Motor neuron (in vitro differentiated cells): ENCODE measurements around the gene ADK. TPM values are rescaled to one million over a fixed set of nuclear protein-coding genes. Genes with fewer than 3 reads are reported as not detected.

Source experiments
- ATAC-seq, 8 experiments: fragments of 200-7000 bp; cut with Tn5 transposase; replicated peaks in 6 of 8; 2 replicates each; pipeline ENCODE4 v1.8.0; 2021; ENCODE audit warnings: mild to moderate bottlenecking in 8 of 8, moderate library complexity in 8 of 8
- H3K27ac ChIP-seq, 2 donors: fragments of 250-450 bp; sonication (Bioruptor Pico); 2 replicates each; pipeline ENCODE4 v1.9.0; 2021; ENCODE audit warnings: antibody characterized with exemption in 2 of 2, mild to moderate bottlenecking in 2 of 2, moderate library complexity in 1 of 2
- H3K4me1 ChIP-seq, 2 donors: fragments of 250-450 bp; sonication (Bioruptor Pico); replicated peaks in 1 of 2; 2 replicates each; pipeline ENCODE4 v1.6.1; 2021; ENCODE audit warnings: antibody characterized with exemption in 2 of 2, mild to moderate bottlenecking in 2 of 2, moderate library complexity in 1 of 2
- H3K4me3 ChIP-seq, 5 donors: fragments of 250-450 bp; sonication (Bioruptor Pico); 2 replicates each; pipeline ENCODE4 v1.9.0; 2021; ENCODE audit warnings: antibody characterized with exemption in 5 of 5, mild to moderate bottlenecking in 5 of 5, moderate library complexity in 4 of 5
- WGBS, 10 experiments: fragments of 450-650 bp; shearing (Covaris generic); methylation state at CpG; one replicate each; pipeline ENCODE4 v1.0.0; 2022; 5-methylcytosine and 5-hydroxymethylcytosine counted together
- in situ Hi-C, 9 experiments: fragments of 400-800 bp; cut with MboI; loops; one replicate each; pipeline ENCODE4 v1.15.0; 2021; ENCODE audit warnings: low sequenced_read_pairs in 9 of 9, low pct_unique_long_range_greater_than_20kb in 2 of 9; ENCODE audit not compliant: unreplicated experiment in 9 of 9
- total RNA-seq, 8 experiments: library from RNA; unstranded; fragments of 300-600 nt; gene quantifications; 2 replicates each; pipeline versions ENCODE4 v1.2.3 to v1.2.4, GENCODE V29; 2022

The ADK gene
- total RNA-seq, 8 experiments from 2014 or later, result 22.9 to 46.8 (median 31.7) TPM

DNA sequence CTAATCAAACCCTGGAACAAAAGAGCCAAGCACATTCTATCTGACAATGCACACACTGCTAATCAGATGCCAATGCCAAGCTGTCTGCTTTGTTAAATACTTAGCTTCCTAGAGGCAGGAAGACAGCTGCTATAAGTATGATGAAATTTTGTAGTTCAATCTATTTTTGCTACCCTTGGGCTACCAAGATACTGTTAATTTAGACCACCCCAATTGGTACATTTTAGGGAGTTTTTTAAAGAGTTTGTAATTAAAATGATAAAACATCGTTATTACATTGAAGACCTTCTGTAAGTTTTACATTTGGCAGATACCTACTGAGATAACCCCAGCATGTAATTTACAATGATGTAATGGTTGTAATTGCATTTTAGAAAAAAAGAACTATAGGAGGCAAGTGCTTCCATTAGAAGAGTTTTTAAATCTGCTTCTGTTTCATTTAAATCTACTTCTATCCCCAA lies 268.5 kb downstream of the ADK start:
- WGBS, 10 experiments, result 30 to 100% (median 69%) methylated on average over 1 of the region's 1 CpG; no CpG with 5 or more reads in 2 of the 10 experiments
- in situ Hi-C loops, result no loop called here
- no peak overlapping the region for H3K4me3 ChIP-seq
- peak overlapping the region; percentile 73 to 78 for H3K27ac ChIP-seq
- peaks cover 27 to 35% of the 10 kb centered on the region in 2 donors for H3K4me1 ChIP-seq
- ATAC-seq, result peak in 1 of 8 experiments; percentile 11

DNA sequence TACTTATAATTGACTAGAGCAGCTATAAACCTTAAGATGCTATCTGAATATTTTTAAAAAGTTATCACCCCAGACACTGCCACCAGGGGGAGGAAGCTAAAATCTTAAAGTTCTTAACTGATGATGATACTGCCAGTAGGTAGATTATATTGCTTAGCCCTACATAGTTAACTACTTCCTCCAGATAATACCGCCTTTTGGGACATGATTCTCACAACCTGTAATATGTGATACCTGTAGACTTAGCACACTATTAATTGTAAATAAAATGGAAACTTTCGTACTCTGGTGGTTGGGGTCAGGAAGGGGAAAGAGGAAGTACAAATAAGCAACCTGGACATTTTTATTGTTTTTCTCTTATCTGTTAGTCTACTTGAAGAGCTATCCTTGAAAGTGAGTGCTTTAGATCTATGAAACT lies 268.9 kb downstream of the ADK start:
- no peak for ATAC-seq
- WGBS, 10 experiments, result 83 to 100% (median 100%) methylated on average over 1 to 2 of the region's 2 CpGs; no CpG with 5 or more reads in 1 of the 10 experiments
- in situ Hi-C loops, result no loop called here
- Histone ChIP-seq H3K4me1 (peaks cover 27 to 35% of the 10 kb centered on the region in 2 donors), H3K27ac (peak overlapping the region in 1 of 2 donors; percentile 73), H3K4me3 (no peak overlapping the region)

DNA sequence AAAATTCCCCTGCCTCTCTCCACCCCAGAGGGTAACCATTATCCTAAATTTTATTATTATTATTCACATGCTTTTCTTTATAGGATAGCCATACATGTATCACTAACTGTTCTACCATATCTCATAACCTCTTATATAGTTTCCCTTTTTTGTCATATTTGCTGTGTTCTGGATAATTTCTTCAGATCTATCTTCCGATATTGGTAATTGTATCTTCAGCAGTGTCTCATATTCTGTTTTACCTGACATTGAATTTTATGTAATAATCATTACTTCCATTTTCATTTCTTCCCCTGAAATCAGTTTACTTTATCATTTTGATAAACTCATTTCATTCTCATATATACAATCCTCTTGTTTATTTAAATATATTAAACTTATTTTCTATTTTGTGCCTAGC lies 273.5 kb downstream of the ADK start:
- ATAC-seq, result no peak
- WGBS, 10 experiments, result 92 to 100% (median 100%) methylated on average over 1 of the region's 1 CpG; no CpG with 5 or more reads in 2 of the 10 experiments
- in situ Hi-C loops, result no loop called here
- H3K27ac ChIP-seq, result no peak overlapping the region
- H3K4me1 ChIP-seq, result peaks cover 13% of the 10 kb centered on the region in 2 donors
- no peak overlapping the region for H3K4me3 ChIP-seq

DNA sequence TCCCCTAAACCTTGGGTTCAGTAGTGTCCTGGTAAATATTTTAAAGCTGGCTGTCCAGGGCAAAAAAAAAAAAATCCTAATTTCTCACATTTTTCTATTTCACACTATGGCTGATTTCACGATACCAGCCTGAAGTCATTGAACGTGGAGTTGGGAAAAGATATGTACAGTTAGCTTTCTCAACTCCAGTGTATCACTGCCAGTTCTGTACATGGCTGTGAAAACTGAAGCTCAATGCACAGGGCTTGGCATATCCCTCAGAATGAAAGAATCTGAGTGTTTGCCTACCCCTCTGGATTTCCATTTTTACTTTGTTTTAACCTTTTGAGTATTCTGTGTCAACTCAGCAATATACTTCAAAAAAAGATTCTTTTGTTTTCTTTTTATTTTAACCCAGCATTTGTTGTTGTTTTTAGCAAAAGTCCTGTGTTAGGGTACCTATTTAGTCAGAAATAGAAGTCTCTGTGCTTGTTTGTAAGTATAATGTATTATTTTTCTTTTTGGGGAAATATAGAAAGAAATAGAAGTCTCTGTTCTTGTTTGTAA lies 274.5 kb downstream of the ADK start:
- in situ Hi-C loops, result no loop called here
- H3K27ac ChIP-seq, result no peak overlapping the region
- ATAC-seq, result no peak
- WGBS, 10 experiments, result 87 to 100% (median 97%) methylated on average over 1 to 2 of the region's 2 CpGs; no CpG with 5 or more reads in 2 of the 10 experiments
- H3K4me1 ChIP-seq, result peaks cover 7% of the 10 kb centered on the region in 2 donors
- no peak overlapping the region for H3K4me3 ChIP-seq

DNA sequence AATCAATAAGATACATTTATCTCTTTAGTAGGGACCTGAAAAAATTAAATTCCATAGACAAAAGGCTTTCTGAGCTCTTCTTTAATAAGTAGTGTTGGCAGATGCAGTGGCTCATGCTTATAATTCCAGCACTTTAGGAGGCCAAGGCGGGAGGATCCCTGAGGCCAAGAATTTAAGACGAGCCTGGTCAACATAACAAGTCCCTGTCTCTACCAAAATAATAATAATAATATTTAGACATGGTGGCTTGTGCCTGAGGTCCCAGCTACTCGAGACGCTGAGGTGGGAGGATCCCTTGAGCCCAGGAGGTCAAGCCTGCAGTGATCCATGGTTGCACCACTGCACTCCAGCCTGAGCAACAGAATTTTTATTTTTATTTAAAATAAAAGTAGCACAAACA lies 280.8 kb downstream of the ADK start:
- Histone ChIP-seq H3K4me1 (no peaks in the 10 kb centered on the region), H3K4me3 (no peak overlapping the region), H3K27ac (no peak overlapping the region)
- in situ Hi-C loops, result no loop called here
- WGBS, 10 experiments, result 80 to 100% (median 93%) methylated on average over 2 to 4 of the region's 4 CpGs; no CpG with 5 or more reads in 4 of the 10 experiments
- no peak for ATAC-seq

DNA sequence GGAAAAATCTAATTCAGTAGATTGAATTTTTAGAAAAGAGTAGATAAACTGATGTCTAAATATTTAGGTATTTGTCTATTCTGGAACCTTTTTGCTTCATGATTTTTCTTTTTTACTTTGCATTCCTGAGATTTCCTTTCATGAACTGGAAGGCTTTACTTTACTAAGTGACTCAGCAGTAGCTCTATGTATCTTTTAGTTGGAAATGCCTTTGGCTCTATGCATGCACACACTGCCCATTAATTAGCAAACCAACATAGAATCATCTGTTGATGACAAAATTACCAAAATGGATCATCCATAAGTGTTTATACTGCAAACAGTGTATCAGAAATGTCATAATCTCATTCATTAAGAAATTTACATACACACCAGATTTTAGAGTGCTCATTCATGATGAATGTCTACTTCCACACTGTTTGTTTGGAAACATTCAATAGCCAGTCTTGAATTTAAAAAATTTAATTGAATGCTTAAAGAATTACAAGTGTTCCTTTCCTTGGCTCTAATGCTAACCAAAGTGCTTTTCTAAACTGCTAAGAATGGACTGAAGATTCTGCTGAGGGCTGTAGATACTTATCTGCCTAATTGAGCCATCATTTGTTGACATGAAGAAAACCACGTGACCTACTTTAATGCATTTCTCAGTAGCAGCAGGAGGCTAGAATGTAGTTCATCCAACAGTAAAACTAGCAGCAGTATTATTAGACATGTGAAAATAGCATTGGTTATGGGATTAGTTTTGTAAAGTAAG lies 282.0 kb downstream of the ADK start:
- Histone ChIP-seq H3K4me3 (no peak overlapping the region), H3K27ac (no peak overlapping the region), H3K4me1 (no peaks in the 10 kb centered on the region)
- in situ Hi-C loops, result no loop called here
- WGBS, 10 experiments, result 9 to 70% (median 53%) methylated on average over 1 of the region's 1 CpG; no CpG with 5 or more reads in 2 of the 10 experiments
- ATAC-seq, result peak in 5 of 8 experiments; percentile 44 to 95 (median 93)

DNA sequence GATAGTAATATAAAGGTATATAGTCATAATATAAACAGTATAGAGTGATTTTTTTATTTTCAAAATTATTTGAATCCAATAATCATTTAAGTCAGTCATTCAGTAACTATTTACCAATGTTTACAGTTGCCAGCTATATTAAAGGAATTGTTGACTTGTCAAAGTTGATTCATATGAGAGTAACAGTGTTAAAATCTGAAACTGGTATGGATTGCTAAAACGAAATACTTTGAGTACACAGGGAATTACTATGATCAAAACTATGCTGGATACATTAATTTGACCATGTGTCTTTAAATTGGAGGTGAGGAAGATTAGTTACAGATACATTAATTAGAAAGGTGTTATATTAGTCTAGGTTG lies 282.6 kb downstream of the ADK start:
- no peak overlapping the region for H3K27ac ChIP-seq

DNA sequence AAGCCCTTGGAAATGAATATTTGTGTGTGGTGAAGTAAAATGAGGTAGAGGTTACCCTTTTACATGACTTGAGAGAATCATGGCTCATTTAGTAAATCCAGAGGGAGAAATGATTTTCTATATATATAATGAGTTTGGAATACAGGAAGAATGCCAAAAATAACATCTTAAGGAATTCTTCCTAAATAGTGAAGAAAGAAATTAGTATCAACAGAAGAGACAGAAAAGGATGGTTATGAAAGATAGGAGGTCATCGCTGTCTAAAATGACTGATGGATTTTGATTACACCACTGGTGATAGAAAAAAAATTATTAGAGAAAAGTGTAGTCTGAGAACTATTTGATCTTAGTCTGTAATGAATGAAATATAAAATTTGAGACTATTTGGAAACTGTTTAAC lies 283.0 kb downstream of the ADK start:
- Histone ChIP-seq H3K4me1 (no peaks in the 10 kb centered on the region), H3K27ac (no peak overlapping the region), H3K4me3 (no peak overlapping the region)
- whole genome bisulfite sequencing, 10 experiments, result 90 to 100% (median 100%) methylated on average over 1 of the region's 1 CpG; no CpG with 5 or more reads in 1 of the 10 experiments
- in situ Hi-C loops, result no loop called here
- ATAC-seq, result no peak

More for the DNA sequence above, 282.6 kb downstream of the ADK start:
- no peak overlapping the region for H3K4me3 ChIP-seq
- H3K4me1 ChIP-seq, result no peaks in the 10 kb centered on the region
- in situ Hi-C loops, result no loop called here
- no peak for ATAC-seq
- WGBS, 10 experiments, result 75 to 100% (median 88%) methylated on average over 1 of the region's 1 CpG; no CpG with 5 or more reads in 1 of the 10 experiments

DNA sequence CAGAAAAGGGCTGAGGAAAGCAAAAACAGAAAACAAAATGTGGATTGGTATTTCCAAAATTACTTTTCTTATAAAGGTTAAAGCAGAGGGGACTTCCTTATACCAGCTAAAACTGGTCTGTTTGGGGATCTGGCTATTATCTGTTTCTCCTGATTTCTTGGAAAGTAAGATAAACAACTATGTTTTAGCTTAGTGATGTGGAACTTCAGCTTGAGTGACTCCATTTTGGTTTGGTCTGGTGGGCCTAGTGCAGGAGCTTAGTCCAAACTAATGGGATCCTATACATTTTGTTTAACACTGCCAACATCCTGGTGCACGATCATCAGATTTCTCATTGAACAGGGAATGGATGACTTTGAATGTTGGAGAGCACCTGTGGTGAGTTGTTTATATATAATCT lies 283.5 kb downstream of the ADK start:
- WGBS, 10 experiments, result 83 to 100% (median 100%) methylated on average over 1 of the region's 1 CpG; no CpG with 5 or more reads in 4 of the 10 experiments
- in situ Hi-C loops, result no loop called here
- H3K4me1 ChIP-seq, result no peaks in the 10 kb centered on the region
- ATAC-seq, result no peak
- H3K27ac ChIP-seq, result no peak overlapping the region
- no peak overlapping the region for H3K4me3 ChIP-seq

DNA sequence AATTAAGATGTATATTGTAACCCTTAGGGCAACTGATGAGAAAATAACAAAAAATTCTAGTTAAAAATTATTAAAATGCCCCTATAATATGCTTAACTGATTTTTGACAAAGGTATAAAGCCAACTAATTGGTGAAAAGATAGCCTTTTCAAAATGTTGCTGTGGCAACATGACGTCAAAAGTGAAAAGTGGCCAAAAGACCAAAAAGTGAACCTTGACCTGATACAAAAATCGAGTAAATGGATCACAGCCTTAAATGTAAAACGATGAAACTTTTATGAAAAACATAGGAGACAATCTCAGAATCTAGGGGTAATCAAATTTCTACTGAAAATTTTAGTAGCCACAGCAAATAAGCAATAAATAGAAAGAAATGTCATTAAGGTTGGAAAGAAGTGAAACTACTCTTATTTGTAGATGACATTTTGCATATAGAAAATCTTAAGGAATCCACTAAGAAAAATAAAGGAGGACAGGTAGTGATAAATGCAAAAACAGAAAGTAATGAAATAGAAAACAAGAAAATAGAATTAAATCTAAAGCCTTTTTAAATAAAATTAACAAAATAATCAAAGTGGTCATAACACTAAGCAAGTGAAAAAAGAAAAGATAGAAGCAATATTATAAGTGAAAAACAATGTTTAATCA lies 285.6 kb downstream of the ADK start:
- H3K27ac ChIP-seq, result no peak overlapping the region
- H3K4me3 ChIP-seq, result no peak overlapping the region
- 75 to 100% (median 91%) methylated on average over 3 of the region's 3 CpGs for WGBS, 10 experiments
- no peak for ATAC-seq
- in situ Hi-C loops, result no loop called here
- no peaks in the 10 kb centered on the region for H3K4me1 ChIP-seq

DNA sequence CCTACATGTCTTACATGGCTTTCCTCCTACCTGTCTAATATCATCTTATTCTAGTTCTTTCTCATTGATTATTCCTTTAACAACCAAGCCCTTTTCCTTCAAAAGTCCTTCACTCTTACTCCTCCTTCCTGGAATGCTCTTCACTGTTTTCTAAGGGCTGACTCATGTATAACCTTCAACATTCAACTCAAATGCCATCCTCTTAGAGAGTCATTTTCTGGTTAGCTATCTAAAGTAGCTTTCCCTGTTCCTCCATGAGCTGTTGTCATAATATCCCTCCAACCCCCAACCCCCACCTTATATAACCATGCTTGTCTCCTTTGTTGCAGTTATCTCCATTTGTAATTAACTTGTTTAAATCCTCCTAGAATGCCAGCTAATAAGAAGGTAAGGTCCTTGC lies 286.8 kb downstream of the ADK start:
- in situ Hi-C loops, result no loop called here
- Histone ChIP-seq H3K4me3 (no peak overlapping the region), H3K27ac (no peak overlapping the region), H3K4me1 (no peaks in the 10 kb centered on the region)
- no peak for ATAC-seq

DNA sequence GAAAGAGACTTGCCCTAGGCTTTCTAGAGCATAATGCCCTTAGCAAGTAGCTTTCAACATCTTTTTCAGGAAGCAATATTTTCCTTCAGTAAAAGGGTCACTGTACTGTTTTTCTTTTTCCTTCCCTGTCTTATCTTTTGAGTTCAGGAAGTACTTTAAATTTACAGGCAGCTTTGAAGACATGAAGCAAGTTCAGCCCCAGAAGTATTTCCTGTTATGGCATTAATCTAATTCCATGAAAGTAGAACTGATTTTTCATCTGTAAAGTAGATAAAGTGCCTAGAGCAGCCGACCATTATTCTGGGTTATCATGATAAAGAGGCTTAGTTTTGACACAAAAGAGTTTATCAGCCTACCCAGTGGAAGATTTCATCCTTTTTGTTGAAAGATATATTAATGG lies 288.2 kb downstream of the ADK start:
- in situ Hi-C loops, result no loop called here
- ATAC-seq, result no peak
- Histone ChIP-seq H3K4me1 (no peaks in the 10 kb centered on the region), H3K27ac (no peak overlapping the region), H3K4me3 (no peak overlapping the region)
- 67 to 100% (median 100%) methylated on average over 1 of the region's 1 CpG; no CpG with 5 or more reads in 3 of the 10 experiments for WGBS, 10 experiments

DNA sequence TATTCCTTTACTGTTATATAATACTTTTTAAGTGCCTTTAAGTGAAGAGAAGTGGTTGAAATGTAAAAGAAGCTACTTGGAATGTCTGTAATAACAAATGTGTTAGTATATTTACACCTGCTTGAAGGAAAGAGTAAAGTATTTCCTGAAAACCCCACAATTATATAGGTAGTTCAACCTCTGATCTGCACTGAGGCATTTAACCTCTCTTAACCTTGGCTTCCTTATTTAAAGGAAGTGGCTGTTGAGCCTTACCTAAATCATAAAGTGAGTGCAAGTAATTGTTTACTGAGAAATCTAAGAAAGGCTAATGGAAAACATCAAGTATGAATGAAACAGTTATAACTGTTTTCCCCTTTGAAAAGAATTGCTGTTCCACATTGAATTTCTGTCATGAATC lies 294.5 kb downstream of the ADK start:
- in situ Hi-C loops, result no loop called here
- no peak overlapping the region for H3K27ac ChIP-seq
- H3K4me1 ChIP-seq, result no peaks in the 10 kb centered on the region
- no peak overlapping the region for H3K4me3 ChIP-seq
- no peak for ATAC-seq
